Kidney tubule cell (primary cell): Measurements from ENCODE around the gene TCEAL7.

ENCODE experiments used
- DNase-seq: peaks from one replicate; pipeline ENCODE4 v3.0.0-alpha.2; 2018; ENCODE audit warnings: low spot score

Gene TCEAL7

DNA sequence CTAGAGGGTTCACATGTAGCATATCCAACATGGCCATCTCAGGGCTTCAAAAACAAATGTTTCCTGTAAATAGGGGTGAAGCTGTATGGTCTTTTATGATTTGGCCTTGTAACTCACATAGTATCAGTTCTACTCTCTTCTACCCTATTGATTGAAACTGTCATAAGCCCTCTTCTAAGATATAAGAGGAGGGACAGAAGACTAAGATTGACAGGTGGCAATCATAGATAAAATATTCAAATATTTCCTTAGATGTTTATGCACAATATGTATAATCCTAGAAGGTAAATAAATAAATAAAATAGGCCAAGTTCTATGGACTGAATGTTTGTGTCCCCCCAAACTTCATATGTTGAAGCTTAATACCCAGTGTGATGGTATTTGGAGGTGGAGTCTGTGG lies 39.4 kb downstream of the TCEAL7 start:
- DNase-seq: no peak

DNA sequence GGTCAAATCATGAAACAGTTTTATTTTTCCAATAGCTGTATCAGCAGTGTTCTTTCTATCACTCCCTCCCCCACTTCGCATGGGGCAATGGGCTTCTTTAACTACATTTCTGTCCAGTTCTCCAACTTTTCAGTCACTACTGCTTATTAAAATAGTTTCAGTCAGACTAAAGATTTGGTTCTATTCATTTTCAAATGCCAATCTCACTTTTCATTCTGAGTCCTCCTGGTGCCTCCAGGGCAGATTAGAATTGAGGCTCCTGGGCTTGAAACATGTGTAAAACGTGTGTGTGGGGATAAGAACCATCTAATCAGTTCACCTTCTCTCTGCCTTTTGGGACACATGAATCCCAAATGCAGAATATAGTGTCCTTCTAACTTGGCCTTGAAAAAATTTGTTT lies 42.8 kb downstream of the TCEAL7 start:
- no peak for DNase-seq

- DNase-seq: peak; percentile 39
Observed at GRCh38 chrX:103373581-103373980, 43.5 kb downstream of the TCEAL7 start.

- peak; percentile 51 for DNase-seq
Observed at GRCh38 chrX:103376118-103376978, 46.3 kb downstream of the TCEAL7 start, which contains the start of gene BEX3. Gene BEX3, plus strand, starts transcription at chrX:103376538. Its CDS starts 984 bp downstream, at chrX:103377522.

DNA sequence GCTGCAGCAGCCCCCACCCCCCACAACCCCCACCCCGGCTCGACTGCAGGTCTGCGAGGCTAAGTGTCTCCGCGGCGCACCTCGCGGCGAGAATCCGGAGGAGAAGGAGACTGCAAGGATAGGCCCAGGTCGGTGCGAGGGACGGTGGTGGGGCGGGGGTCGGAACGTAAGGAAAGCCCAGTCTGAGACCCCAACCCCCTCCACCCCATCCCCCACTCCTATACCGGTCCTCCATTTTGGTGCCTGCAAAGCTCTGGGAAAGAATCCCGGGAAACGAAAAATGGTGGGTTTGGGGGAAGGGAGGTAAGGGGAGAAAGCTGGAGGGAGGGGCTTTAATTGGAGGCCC lies 46.9 kb downstream of the TCEAL7 start:
- no peak for DNase-seq

- DNase-seq: no peak
Observed at GRCh38 chrX:103378990-103379389, 49.0 kb downstream of the TCEAL7 start.
